Measurements from ENCODE around the gene CRAMP1. TPM values are rescaled to one million over a fixed set of nuclear protein-coding genes. Genes with fewer than 3 reads are reported as not detected.
"Not testable (repeated sequence)": the region's sequence is repeated elsewhere in the genome, so short reads cannot be mapped to it uniquely, and the experiment has no call there.

The CRAMP1 gene
- total RNA-seq, 1 donor from 2014 or later: 11.7 TPM

GRCh38 chr16:1590366-1590765 lies 21.8 kb upstream of the CRAMP1 start:
- Histone ChIP-seq H3K36me3 (no peaks in the 10 kb centered on the region), H3K4me2 (no peak overlapping the region), H3K4me3 (no peak overlapping the region), H3K4me1 (no peaks in the 10 kb centered on the region), H3F3A (ENCODE audit: low read depth) (no peaks in the 10 kb centered on the region), H3K27me3 (no peaks in the 10 kb centered on the region), H3K27ac (no peak overlapping the region), H3K9me3 (ENCODE audit: low read depth) (no peaks in the 10 kb centered on the region), H4K20me1 (ENCODE audit: low read depth) (no peaks in the 10 kb centered on the region), H2AFZ (replicated peaks) (no peak overlapping the region), H3K9ac (no peak overlapping the region), H3K79me2 (ENCODE audit: low read depth) (no peaks in the 10 kb centered on the region)
- DNase-seq (ENCODE audit: low spot score): no peak
- TF ChIP-seq EZH2 (IDR thresholded peaks at IDR 0.05): no peak
- no peak for TF ChIP-seq EZH2phosphoT487 (IDR thresholded peaks at IDR 0.05)
- no peak for TF ChIP-seq CTCF (IDR thresholded peaks at IDR 0.05)
- Mint-ChIP-seq H3K4me1 (no peaks in the 10 kb centered on the region), H3K27me3 (ENCODE audit: insufficient read depth, low read depth) (peaks cover 2% of the 10 kb centered on the region), H3K36me3 (peaks cover 14% of the 10 kb centered on the region), H3K9me3 (no peaks in the 10 kb centered on the region), H3K4me3 (peak overlapping the region; percentile 53), H3K27ac (no peak overlapping the region)

- no peak for DNase-seq (ENCODE audit: low spot score)
- Mint-ChIP-seq H3K9me3 (no peaks in the 10 kb centered on the region), H3K4me1 (no peaks in the 10 kb centered on the region), H3K4me3 (no peak overlapping the region), H3K36me3 (peaks cover 13% of the 10 kb centered on the region), H3K27me3 (ENCODE audit: insufficient read depth, low read depth) (peaks cover 2% of the 10 kb centered on the region), H3K27ac (peak overlapping the region; percentile 28)
- TF ChIP-seq EZH2phosphoT487 (IDR thresholded peaks at IDR 0.05) (no peak), EZH2 (IDR thresholded peaks at IDR 0.05) (no peak), CTCF (IDR thresholded peaks at IDR 0.05) (no peak)
- Histone ChIP-seq H3F3A (ENCODE audit: low read depth) (no peaks in the 10 kb centered on the region), H3K9ac (no peak overlapping the region), H3K4me3 (no peak overlapping the region), H3K79me2 (ENCODE audit: low read depth) (no peaks in the 10 kb centered on the region), H3K36me3 (no peaks in the 10 kb centered on the region), H4K20me1 (ENCODE audit: low read depth) (no peaks in the 10 kb centered on the region), H3K4me1 (no peaks in the 10 kb centered on the region), H3K9me3 (ENCODE audit: low read depth) (no peaks in the 10 kb centered on the region), H3K27ac (no peak overlapping the region), H3K4me2 (no peak overlapping the region), H3K27me3 (no peaks in the 10 kb centered on the region), H2AFZ (replicated peaks) (no peak overlapping the region)
Measured at GRCh38 chr16:1590930-1591705, 21.0 kb upstream of the CRAMP1 start.

- Mint-ChIP-seq H3K4me3 (no peak overlapping the region), H3K27ac (no peak overlapping the region), H3K4me1 (no peaks in the 10 kb centered on the region), H3K27me3 (ENCODE audit: insufficient read depth, low read depth) (peaks cover 4% of the 10 kb centered on the region), H3K36me3 (peaks cover 15% of the 10 kb centered on the region), H3K9me3 (no peaks in the 10 kb centered on the region)
- H3K4me1 ChIP-seq: no peaks in the 10 kb centered on the region
- no peak overlapping the region for H3K4me2 ChIP-seq
- H3F3A ChIP-seq (ENCODE audit: low read depth): no peaks in the 10 kb centered on the region
- H3K79me2 ChIP-seq (ENCODE audit: low read depth): no peaks in the 10 kb centered on the region
- H2AFZ ChIP-seq (replicated peaks): no peak overlapping the region
- H4K20me1 ChIP-seq (ENCODE audit: low read depth): no peaks in the 10 kb centered on the region
- no peaks in the 10 kb centered on the region for H3K36me3 ChIP-seq
- DNase-seq (ENCODE audit: low spot score): no peak
- no peak overlapping the region for H3K4me3 ChIP-seq
- no peaks in the 10 kb centered on the region for H3K27me3 ChIP-seq
- no peak overlapping the region for H3K9ac ChIP-seq
- no peaks in the 10 kb centered on the region for H3K9me3 ChIP-seq (ENCODE audit: low read depth)
- TF ChIP-seq EZH2phosphoT487 (IDR thresholded peaks at IDR 0.05) (no peak), CTCF (IDR thresholded peaks at IDR 0.05) (no peak), EZH2 (IDR thresholded peaks at IDR 0.05) (no peak)
- no peak overlapping the region for H3K27ac ChIP-seq
Measured at GRCh38 chr16:1592446-1592845, 19.7 kb upstream of the CRAMP1 start.

GRCh38 chr16:1595511-1595910 lies 16.6 kb upstream of the CRAMP1 start:
- H3K9me3 Mint-ChIP-seq; DNase-seq (ENCODE audit: low spot score); H4K20me1 ChIP-seq (ENCODE audit: low read depth); H3K27ac ChIP-seq; H3K4me1 Mint-ChIP-seq; H3K27me3 ChIP-seq; H3K4me3 Mint-ChIP-seq; H3K9ac ChIP-seq; H3K79me2 ChIP-seq (ENCODE audit: low read depth); H3K36me3 ChIP-seq; H3K4me2 ChIP-seq; H3K27ac Mint-ChIP-seq; H3K4me1 ChIP-seq; H3K27me3 Mint-ChIP-seq (ENCODE audit: insufficient read depth, low read depth); H3K9me3 ChIP-seq (ENCODE audit: low read depth); H3K4me3 ChIP-seq; H3F3A ChIP-seq (ENCODE audit: low read depth); H2AFZ ChIP-seq (replicated peaks): not testable (repeated sequence)
- peaks cover 28% of the 10 kb centered on the region for H3K36me3 Mint-ChIP-seq

All from neural progenitor cell (in vitro differentiated cells).